Retina (tissue), 1 donor: ENCODE measurements around the gene AKAP4.
A peak's percentile ranks its signal among the peaks of the same experiment; 100 is the strongest.

ENCODE experiments used
- DNase-seq: peaks from one replicate; pipeline ENCODE4 v3.0.0-alpha.2; 2016

The AKAP4 gene, protein sequence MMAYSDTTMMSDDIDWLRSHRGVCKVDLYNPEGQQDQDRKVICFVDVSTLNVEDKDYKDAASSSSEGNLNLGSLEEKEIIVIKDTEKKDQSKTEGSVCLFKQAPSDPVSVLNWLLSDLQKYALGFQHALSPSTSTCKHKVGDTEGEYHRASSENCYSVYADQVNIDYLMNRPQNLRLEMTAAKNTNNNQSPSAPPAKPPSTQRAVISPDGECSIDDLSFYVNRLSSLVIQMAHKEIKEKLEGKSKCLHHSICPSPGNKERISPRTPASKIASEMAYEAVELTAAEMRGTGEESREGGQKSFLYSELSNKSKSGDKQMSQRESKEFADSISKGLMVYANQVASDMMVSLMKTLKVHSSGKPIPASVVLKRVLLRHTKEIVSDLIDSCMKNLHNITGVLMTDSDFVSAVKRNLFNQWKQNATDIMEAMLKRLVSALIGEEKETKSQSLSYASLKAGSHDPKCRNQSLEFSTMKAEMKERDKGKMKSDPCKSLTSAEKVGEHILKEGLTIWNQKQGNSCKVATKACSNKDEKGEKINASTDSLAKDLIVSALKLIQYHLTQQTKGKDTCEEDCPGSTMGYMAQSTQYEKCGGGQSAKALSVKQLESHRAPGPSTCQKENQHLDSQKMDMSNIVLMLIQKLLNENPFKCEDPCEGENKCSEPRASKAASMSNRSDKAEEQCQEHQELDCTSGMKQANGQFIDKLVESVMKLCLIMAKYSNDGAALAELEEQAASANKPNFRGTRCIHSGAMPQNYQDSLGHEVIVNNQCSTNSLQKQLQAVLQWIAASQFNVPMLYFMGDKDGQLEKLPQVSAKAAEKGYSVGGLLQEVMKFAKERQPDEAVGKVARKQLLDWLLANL

DNA sequence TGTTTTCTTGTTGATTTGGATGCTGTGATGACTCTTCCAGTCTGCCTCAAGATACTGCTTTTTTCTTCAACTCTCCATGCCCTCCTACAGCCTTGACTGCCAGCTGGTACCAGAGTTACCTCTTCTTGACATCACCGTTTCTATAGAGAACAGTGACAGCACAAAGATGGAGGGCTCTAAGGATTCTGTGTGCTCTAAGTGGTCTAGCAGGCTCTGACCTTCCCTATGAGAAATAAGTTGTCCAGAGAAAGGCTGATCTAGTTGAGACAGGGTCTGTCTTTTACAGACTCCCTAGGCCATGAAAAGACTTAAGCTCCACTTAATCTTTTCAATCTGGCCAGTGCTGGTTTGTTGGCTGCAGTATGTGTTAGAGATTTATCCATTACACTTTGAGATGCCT, at the start of gene AKAP4:
Gene AKAP4, minus strand, starts transcription at position 101 of the 400 bp plus-strand sequence. CDS start 118 bp downstream, outside the sequence.
- DNase-seq = no peak

DNA sequence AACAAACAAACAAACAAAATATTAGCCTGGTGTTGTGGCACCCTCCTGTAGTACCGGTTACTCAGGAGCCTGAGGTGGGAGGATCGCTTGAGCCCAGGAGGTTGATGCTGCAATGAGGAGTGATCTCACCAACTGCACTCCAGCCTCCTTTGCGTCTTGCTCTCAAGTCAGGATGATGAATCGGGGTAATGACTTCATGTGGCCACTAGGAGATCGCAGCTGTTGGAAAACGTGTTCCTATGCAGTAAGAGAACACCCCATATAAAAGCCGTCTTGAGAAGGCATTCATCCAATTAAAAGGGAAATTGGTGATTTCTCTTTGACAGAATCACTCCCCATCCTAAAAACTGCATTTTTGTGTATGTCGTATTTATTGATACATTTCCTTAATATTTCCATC, 10.7 kb upstream of the AKAP4 start:
- DNase-seq = no peak

DNA sequence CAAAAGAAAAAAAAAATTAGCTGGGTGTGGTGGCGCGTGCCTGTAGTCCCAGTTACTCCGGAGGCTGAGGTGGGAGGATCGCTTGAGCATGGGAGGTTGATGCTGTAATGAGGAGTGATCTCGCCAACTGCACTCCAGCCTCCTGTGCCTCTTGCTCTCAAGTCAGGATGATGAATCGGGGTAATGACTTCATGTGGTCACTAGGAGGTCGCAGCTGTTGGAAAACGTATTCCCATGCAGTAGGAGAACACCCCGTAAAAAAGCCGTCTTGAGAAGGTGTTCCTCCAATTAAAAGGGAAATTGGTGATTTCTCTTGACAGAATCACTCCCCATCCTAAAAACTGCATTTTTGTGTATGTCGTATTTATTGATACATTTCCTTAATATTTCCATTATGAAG, 5.9 kb upstream of the AKAP4 start:
- DNase-seq = no peak

DNA sequence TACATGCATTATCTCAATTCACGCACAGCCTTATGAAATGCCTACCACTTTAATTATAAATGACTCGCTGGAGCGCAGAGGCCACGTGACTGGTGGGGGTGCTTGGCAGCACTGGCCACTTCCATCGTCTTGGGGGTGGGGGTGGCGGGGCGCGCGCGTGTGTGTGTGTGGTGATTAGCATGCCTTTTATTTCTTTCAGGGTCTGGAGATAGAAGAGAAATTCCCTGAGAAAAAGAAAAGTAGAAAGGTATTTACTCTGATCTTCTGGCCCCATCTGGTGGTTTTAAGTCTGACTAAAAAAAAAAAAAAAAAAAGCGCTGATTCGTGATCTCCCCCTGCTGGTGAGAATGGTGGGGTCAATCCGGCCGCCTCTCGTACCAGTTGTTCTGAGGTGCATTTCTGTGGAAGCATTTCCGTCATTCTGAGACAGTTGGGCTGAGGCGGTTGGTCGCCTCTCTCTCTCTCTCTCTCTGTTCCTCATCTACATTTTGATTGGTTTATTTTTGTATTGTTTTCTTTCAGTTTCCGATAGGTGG, 3.6 kb upstream of the AKAP4 start, which contains the start of gene CCNB3:
Gene CCNB3, plus strand, starts transcription at position 402 of the 536 bp plus-strand sequence. CDS start 80,399 bp downstream, outside the sequence.
- DNase-seq = peak; percentile 85

DNA sequence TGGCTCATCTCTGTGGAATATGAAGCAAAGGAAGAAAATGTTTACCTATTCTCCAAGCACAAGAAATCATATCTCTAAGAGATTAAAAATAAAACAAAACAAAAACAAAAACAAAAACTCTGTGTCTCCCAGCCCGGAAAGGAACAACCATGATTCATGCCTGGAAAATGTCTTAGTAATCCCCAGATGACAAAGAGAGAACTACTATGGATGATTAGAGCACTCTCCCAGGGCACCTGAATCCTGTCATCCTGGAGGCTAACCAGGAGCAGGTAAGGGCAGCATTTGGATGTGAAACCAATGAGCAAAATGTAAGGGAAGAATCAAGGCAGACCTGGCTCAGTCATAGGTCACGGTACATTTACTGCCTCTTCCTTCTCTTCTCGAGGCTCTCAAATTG, 1.7 kb upstream of the AKAP4 start:
- no peak for DNase-seq

DNA sequence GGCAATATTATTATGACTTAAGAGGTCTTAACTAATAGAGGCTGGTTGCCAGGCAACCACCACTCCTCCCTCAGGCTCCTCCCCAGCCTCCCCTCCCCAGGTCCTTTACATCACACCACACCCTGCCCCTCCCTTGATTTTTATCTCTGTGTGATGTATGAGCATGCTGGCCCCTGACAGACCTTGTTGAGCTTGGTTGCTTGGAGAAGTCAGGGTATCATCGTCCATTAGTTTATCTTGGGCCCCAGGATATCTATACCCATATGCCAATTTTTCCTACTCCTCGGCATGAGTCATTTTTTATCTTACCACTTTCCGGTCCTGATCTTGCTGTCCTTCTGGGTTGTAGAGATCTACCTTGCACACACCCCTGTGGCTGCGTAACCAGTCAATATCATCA, 2.5 kb downstream of the AKAP4 start:
- no peak for DNase-seq

DNA sequence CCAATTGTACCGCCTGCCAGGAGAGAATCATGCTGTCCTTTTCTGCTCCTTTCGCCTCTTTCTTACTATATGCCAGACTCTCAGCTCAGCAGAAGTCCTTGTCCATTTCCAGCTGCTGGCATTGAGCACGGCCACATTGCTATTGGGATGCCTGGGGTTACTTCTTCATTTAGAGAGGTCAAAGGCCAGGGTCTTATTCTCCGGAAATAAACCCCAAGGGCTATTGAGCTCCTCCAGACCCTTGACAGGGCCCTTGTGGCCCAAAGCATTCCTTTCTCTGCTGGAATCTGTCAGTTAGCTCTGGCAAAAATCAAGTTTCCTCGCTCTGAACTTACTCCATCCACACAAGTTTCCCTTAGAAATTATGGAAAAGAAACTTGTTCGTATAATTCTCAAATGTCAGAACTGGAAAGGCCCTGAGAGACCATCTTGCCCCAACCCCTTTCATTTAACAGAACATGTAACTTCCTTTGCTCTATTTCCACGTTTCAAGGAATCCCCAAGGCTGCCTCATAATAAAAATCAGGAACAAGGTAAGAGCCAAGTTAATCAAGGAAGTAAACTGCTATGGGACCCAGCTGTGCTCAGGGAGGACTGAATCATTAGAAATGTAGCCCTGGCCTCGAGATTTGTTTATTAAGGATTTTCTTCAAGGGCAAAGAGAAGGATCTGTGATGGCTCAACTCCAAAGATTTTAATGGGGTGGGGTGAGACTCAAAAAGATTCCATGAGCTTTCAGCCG, 11.8 kb downstream of the AKAP4 start:
- DNase-seq = no peak

DNA sequence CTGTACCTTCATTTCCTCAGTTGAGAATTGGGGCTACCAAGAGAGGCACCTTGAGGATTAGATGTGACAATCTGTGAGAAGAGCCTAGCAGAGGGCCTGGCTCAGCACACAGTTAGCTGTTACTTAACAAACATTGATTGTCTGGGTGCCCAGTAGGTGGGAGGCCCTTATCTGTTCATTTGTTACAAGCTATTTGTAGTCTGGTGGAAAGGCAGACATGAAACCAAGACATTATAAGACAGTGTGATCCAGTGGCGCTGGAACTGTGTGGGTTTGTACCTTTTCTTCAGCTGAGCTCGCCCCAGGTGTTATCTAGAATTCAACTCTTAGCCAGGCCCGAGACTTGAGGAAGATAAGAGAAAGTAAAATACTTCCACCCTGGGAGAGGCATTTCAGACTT, 16.9 kb downstream of the AKAP4 start:
- no peak for DNase-seq

DNA sequence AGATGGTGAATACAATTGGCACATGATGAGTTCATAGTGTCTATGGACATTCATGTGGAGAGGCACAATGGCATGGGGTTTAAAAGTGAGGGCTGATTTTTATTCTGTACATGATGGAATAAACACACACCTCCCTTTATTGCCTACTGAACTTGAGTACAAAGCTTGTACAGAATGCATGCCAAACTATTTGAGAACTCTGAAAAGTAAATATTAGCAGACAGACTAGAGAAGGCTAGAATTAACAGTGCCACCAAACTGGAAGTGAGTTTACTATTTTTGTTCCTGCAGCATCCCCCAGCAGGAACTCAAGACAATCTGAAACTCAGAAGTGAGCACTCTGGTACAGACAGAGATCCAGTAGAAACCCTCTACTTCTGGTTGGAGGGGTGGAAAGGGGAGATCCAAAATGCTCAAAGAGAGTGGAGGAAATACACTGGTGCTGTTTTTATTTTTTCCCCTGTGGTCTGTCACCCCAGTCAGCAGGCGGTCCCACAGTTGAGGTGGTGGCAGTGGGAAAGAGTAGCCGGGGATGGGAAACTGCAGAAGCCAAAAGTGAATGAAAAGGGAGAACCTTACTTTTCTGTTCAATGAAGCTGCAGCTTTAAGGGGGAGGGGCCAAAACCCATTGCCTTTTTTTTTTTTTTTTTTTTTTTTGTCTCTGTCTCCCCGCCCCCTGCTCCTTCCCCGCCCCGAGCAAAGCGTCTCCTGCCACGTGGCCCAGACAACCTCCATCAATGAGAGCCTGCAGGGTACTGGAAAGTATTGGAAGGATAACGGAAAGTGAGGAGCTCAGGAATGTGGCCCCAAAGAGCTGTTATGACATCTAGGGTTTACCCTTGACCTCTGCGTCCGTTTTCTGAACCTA, 20.5 kb downstream of the AKAP4 start:
- DNase-seq = no peak

DNA sequence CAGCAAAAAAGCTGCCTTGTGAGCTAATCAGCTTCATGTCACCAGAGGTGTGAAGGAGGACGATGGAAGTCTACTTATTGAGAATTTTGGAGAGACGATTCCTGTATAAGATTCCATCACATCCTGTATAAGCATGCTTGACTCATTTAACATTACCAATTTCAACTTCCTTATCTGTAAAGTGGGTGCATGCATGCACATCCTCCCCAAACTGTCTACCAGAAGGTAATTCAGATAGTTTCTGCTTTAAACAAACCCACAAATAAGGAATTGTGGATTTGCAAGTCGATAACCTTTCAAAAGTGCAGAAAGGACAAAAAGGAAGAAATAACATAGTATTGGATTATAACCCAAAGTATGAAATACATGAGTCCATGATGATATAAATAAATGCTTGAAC, 31.1 kb downstream of the AKAP4 start:
- no peak for DNase-seq

DNA sequence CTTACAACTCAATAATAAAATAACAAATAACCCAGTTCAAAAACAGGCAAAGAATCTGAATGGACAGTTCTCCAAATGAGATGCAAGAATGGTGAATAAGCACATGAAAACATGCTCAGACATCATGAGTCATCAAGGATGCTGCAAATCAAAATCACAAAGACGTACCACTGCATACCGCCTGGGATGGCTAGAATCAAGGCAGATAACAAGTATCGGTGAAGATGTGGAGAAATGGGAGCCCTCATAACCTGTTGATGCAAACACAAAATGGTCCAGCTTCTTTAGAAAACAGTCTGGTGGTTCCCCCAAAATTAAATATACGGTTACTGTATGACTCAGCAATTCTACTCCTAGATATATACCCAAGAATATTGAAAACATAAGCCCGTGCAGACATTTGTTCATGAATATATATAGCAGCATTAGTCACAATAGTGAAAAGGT, 32.5 kb downstream of the AKAP4 start:
- DNase-seq = no peak

DNA sequence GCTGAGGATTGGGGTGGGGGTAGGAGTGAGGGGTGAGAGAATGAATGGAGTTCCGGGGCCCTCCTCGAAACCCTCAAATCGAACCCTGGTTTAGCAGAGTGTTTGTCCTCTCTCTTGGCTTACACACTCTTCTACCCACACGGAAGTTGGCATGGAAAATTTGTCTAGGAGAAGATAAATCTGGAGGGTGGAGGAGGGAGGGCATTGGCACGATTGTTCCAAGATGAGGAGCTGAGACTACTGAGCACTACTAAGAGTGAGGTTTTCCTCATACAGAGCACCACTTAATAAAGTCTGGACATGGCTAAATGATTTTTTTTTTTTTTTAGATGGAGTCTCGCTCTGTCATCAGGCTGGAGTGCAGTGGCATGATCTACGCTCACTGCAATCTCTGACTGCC, 33.4 kb downstream of the AKAP4 start:
- no peak for DNase-seq

DNA sequence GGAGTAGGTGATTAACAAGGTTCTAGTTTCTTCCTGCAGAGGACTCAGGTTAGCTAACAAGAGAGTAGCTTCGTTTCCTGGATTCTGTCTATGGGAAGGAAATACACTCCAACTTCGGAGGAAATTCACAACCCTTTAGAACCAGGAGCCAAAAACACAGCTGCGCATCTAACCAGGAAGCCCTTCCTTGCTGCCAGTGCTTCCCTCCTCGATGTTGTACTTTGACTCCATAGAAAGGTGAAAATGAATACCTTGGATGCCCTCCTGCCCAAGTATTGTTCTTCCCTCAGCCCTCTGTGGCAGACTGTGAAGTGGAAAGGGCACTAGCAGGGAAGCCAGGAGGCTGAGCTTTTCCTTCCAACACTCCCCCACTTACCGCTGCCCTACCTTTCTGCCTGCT, 35.1 kb downstream of the AKAP4 start:
- DNase-seq = no peak

DNA sequence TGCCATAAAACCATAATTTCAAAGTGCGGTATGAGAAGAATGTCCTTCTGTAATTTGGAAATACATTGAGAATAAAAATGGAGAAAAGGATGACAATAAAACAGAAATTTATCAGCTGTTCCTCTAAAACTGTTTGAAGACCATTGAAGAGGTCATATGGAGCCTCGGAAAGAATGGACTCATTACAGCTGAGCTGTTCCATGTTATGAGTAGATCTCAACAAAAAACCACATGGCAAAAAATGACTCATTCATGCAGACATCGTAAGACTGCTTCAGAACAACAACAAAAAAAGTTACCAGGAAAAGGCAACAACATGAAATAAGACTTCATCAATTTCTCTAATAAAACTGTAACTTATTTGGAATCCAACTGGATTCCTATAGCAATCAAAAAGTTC, 39.7 kb downstream of the AKAP4 start:
- DNase-seq = no peak

DNA sequence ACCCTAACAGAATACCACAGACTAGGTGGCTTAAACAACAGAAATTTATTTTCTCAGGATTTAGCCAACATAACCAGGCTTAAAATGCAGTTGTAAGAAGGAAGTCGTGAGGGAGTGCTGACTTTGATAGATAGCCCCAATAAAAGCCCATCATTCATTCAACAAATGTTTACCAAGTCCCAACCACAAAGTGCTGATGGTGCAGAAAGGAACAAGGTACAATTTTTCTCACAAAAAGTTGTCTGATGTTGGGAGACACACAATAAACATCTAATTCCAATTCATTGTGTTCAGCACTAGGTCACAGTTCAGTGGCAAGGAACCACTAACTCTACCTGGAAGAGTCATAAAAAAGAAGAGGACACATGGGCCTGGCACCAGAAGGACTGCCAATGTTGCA, 42.2 kb downstream of the AKAP4 start:
- DNase-seq = no peak

DNA sequence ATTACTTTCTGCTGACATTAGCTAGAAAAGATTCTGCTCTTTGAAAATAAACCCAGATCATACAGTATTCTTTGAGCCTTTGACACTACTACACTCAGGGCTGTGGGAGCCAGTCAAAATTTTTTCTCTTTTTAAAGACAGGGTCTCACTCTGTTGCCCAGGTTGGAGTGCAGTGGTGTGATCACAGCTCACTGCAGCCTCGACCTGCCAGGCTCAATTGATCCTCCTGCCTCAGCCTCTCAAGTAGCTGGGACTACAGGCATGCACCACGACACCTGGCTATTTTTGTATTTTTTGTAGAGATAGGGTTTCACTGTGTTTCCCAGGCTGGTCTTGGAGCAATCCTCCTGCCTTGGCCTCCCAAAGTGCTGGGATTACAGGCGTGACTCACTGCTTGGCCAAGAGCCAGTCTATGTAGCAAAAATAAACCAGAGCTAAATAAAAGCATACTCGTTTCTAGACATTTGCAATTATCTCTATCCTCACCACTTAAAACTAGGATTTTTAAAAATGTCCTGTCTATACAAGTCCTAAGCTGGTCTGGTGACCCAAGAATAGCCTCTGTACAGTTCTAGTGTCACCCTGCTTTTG, 43.2 kb downstream of the AKAP4 start:
- no peak for DNase-seq

DNA sequence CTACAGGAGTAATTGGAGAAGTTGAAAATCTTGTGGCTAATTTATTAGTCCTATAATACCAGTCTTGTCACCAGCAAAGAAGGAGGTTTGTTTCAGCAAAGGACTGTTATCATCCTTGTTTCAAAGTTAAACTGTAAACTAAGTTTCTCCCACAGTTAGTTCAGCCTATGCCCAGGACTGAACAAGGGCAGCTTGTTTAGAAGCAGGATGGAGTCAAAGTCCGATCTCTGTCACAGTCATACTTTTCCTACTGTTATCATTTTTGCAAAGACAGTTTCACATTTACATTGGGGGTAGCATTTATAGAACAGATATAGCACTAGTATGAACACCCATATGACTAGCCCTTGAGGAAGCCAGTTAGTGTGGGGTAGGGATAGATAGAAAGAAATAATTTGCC, 46.4 kb downstream of the AKAP4 start:
- DNase-seq = no peak

DNA sequence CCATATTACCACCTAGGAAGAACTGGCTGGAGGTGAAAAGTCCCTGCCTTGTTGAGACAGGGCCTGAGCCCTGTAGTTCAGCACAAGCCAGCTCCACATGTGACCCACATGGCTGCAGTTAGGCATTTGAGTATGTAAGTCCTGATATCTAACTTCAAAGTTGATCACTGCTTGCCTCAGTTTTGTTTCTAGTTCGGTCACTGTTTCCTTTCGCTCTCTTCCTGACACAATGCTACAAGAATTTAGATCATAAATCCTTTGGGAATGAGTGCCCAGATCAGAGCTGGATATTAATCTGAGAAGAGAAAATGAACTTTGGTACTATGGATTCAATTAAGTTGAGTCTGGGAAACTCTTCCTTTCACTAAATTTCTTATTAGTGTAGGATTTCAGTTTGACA, 48.4 kb downstream of the AKAP4 start:
- DNase-seq = no peak

DNA sequence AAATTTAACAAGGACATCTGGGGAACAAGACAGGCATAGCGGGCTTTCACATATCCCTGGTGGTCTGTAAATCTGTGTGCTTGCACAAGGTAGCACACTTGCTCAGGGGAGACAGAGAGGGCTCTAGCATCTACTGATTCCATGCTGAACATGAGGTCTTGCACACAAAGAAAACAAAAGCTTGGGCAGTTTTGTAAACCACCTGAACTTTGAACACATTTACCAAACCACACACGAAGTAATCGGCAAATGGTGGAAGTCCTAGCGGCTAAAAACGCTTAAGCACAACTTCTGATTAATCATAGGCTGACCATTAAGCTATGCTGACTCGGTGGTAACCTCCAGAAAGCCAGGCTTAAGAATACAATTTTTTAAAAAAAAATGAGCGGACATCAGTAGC, 52.8 kb downstream of the AKAP4 start:
- no peak for DNase-seq
